Osteocyte (in vitro differentiated cells): ENCODE data around the gene CRY1. TPM values are rescaled to one million over a fixed set of nuclear protein-coding genes. Genes with fewer than 3 reads are reported as not detected.
A peak's percentile ranks its signal among the peaks of the same experiment; 100 is the strongest.

Experiments used
- DNase-seq: peaks from one replicate; pipeline ENCODE4 v3.0.0; 2021; ENCODE audit warnings: mixed read lengths; ENCODE audit not compliant: unreplicated experiment; ENCODE audit errors: extremely low spot score
- H3K27ac Mint-ChIP-seq: one replicate; pipeline ENCODE4 v1.8.0; 2021; ENCODE audit warnings: mild to moderate bottlenecking, mixed read lengths; ENCODE audit not compliant: unreplicated experiment
- H3K27me3 Mint-ChIP-seq: one replicate; pipeline ENCODE4 v1.8.0; 2021; ENCODE audit warnings: mixed read lengths; ENCODE audit not compliant: unreplicated experiment
- H3K36me3 Mint-ChIP-seq: one replicate; pipeline ENCODE4 v1.8.0; 2021; ENCODE audit warnings: mixed read lengths; ENCODE audit not compliant: unreplicated experiment
- H3K4me1 Mint-ChIP-seq: one replicate; pipeline ENCODE4 v1.8.0; 2021; ENCODE audit warnings: mixed read lengths; ENCODE audit not compliant: unreplicated experiment
- H3K4me3 Mint-ChIP-seq: one replicate; pipeline ENCODE4 v1.8.0; 2021; ENCODE audit warnings: mild to moderate bottlenecking, moderate library complexity, mixed read lengths; ENCODE audit not compliant: unreplicated experiment
- H3K9me3 Mint-ChIP-seq: one replicate; pipeline ENCODE4 v1.8.0; 2021; ENCODE audit warnings: mixed read lengths; ENCODE audit not compliant: unreplicated experiment
- total RNA-seq: library from RNA; stranded (reverse); gene quantifications from 2 replicates; pipeline ENCODE4 v1.2.1, GENCODE V29; 2021
- TF ChIP-seq, protein P1 (sequence below): fragments of 200-600 bp; sonication (generic); IDR thresholded peaks from 2 replicates; pipeline ENCODE4 v1.5.0; 2021; ENCODE audit warnings: antibody characterized with exemption, mild to moderate bottlenecking, moderate library complexity

Gene CRY1
- total RNA-seq, 1 donor from 2014 or later, result 25.7 TPM

DNA sequence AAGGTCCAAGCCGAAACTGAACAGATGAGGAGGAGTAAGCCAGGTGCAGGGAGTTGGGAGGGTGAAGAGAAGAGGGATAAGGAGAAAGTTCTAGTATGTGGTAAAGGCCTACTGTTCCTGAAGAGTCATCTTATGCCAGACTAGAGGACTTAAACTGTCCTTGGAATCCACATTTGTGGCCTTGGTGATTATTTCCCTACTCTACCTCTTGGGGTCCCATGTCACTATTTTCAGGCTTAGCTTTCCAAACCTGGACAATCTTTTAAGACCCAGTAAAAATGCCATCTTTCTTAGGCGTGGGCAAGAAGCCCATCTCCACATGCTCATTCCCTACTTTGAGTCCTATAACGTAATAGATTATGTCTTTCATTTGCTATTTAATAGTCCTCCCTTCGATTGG, 40.1 kb upstream of the CRY1 start:
- Mint-ChIP-seq H3K36me3 (no peaks in the 10 kb centered on the region), H3K9me3 (no peaks in the 10 kb centered on the region), H3K27ac (no peak overlapping the region)

DNA sequence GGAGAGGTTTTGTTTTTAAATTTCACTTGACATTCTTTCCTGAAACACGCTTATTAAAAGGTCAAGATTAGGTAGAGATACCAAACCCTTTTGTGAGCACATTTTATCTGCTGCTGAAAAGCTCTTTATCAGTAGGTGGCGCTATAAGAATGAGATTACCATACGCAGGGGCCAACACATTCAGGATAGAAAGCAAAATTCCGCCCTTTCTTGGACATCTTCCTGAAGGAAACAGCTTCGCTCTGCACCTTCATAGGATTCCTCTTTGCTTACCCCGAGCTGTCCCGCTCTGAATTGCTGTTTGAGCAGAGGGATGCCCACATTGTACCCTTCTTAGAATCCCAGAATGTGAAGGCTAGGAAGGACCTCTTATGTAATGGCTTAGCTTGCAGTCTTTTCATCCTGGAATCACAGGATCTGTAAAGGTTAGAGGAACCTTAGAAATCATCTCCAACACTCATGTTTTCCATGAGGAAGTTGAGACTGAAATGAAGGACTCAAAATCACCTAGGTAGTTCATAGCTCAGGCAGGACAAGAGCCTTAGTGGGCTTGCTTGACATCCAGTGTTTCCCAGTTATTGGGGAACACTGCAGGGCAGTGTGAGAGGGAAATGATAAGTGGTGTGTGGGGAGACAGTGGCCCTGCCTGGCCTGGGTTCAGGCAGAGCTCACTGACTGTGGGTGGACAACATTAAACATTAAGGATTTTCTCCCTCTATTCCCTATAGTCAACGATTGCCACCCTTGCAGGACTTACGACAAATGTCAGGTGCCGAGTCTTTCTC, 38.7 kb upstream of the CRY1 start:
- Mint-ChIP-seq H3K4me3 (no peak overlapping the region), H3K27ac (no peak overlapping the region), H3K4me1 (no peaks in the 10 kb centered on the region), H3K9me3 (no peaks in the 10 kb centered on the region), H3K27me3 (peaks cover 9% of the 10 kb centered on the region), H3K36me3 (no peaks in the 10 kb centered on the region)
- TF ChIP-seq, protein P1, sequence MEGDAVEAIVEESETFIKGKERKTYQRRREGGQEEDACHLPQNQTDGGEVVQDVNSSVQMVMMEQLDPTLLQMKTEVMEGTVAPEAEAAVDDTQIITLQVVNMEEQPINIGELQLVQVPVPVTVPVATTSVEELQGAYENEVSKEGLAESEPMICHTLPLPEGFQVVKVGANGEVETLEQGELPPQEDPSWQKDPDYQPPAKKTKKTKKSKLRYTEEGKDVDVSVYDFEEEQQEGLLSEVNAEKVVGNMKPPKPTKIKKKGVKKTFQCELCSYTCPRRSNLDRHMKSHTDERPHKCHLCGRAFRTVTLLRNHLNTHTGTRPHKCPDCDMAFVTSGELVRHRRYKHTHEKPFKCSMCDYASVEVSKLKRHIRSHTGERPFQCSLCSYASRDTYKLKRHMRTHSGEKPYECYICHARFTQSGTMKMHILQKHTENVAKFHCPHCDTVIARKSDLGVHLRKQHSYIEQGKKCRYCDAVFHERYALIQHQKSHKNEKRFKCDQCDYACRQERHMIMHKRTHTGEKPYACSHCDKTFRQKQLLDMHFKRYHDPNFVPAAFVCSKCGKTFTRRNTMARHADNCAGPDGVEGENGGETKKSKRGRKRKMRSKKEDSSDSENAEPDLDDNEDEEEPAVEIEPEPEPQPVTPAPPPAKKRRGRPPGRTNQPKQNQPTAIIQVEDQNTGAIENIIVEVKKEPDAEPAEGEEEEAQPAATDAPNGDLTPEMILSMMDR, result peak; percentile 86
- DNase-seq, result no peak

More for the DNA sequence above, 40.1 kb upstream of the CRY1 start:
- H3K4me1 Mint-ChIP-seq, result no peaks in the 10 kb centered on the region
- H3K27me3 Mint-ChIP-seq, result peaks cover 8% of the 10 kb centered on the region
- no peak for DNase-seq
- TF ChIP-seq, protein P1, result peak; percentile 6
- H3K4me3 Mint-ChIP-seq, result no peak overlapping the region

DNA sequence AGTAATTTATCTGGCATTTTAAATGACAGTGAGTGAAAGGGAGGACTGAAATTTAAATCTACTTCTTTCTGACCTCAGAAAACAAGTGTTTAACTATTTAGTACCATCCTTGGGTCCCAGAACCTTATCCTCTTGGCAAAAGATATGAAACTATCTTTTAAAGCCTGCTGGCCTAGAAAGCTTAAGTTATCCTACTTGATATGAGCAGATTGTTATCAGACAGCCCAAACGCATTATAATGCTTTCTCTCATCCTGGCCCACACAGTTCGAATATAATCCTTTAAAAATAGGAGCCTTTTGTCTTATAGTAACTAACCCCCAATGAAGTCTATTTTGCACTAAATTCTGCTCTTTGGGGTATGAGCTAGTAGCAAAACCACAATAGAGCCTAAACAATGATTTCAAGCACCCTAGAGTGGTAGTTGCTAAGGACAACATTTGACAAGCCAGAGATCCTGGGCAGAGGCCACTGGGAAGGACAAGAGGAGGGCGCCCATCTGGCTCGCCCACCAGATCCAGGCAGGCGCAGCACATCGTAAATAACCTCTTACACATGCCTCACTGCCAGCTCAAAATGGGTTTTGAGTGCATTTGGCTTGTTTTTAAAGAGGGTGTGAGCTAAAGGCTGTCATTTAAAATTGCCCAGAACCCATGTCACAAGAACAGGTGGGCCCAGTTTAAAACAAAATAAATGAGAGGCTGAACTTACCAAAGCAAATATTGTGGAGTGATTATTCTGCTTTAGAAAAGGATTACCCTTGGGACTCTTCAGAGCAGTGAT, 37.7 kb upstream of the CRY1 start:
- TF ChIP-seq, protein P1, result no peak
- no peak overlapping the region for H3K4me3 Mint-ChIP-seq
- no peak overlapping the region for H3K27ac Mint-ChIP-seq

DNA sequence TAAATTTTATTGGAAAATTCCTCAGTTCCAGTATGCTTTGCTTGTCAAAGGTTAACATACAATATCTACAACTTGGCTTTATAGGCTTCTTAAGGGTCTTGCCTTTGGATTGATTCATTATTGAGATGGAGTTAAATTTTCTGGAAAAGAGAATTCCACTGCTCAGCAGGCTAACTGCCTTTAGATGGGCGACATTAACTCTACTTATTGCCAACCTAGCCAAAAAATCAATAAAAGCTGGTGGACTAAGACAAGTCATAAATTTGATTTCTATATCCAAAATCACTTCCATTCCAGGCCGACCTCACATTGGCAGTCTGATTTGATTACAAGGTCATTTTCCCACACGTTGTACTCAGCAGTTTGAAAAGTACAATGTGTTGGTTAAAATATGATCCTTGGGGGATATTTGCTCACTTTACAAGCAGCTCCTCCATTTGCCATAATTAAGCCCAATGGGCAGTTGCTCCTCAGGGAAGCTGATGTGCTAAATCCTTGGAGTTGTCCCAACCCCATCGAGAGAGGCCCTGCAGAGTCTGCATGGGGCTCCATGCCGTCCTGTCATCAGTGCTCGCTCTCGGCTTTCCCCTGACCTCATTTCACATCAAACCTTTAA, 36.1 kb upstream of the CRY1 start:
- H3K4me1 Mint-ChIP-seq, result no peaks in the 10 kb centered on the region
- no peak overlapping the region for H3K4me3 Mint-ChIP-seq
- no peak overlapping the region for H3K27ac Mint-ChIP-seq
- peaks cover 23% of the 10 kb centered on the region for H3K27me3 Mint-ChIP-seq
- no peaks in the 10 kb centered on the region for H3K9me3 Mint-ChIP-seq
- TF ChIP-seq, protein P1, result no peak
- DNase-seq, result no peak
- no peaks in the 10 kb centered on the region for H3K36me3 Mint-ChIP-seq

More for the DNA sequence above, 37.7 kb upstream of the CRY1 start:
- H3K4me1 Mint-ChIP-seq, result no peaks in the 10 kb centered on the region
- H3K9me3 Mint-ChIP-seq, result no peaks in the 10 kb centered on the region
- H3K27me3 Mint-ChIP-seq, result peaks cover 19% of the 10 kb centered on the region
- H3K36me3 Mint-ChIP-seq, result no peaks in the 10 kb centered on the region
- no peak for DNase-seq
